Ammon's horn (tissue), 1 donor: ENCODE results near the gene TOM1L2.

ENCODE experiments used
- DNase-seq: peaks from one replicate; pipeline ENCODE4 v3.0.0-alpha.2; 2016; ENCODE audit warnings: low spot score

Gene TOM1L2

DNA sequence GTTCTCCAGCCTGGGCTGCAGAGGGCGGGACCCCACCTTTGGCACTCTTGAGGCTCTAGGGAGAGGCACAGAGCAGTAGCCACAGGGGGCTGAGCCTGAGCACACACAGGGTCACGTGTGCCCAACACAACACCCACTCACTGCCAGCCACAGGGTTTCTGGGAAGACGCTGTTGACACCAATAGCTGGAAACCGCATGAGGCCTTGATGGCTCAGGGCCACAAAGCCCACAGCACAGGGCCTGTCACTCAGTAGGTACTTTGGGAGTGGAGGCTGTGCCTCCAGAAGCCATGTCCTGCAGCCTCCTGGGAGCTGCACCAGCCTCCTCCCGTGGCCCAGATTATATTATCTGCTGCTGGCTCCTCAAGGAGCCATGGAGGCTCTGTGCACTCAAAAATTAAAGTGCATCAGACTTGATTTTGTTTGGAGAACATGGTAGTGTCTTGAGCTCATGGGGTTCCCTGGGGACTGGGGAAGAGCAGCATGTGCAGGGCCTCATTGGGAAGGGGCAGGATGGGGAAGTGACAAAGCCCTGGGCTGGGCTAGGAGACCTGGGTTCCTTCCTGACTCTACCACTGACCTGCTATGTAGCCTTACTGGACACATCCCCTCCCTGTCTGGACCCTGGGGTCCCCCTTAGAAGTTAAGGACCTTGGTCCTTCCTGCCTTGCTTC lies 122.9 kb downstream of the TOM1L2 start:
- peak; percentile 85 for DNase-seq

- no peak for DNase-seq
Measured at GRCh38 chr17:17848311-17849082, 123.7 kb downstream of the TOM1L2 start.

GRCh38 chr17:17847726-17848125 lies 124.5 kb downstream of the TOM1L2 start:
- DNase-seq: no peak

- no peak for DNase-seq
Measured at GRCh38 chr17:17847118-17847689, 125.0 kb downstream of the TOM1L2 start.

GRCh38 chr17:17846645-17847044 lies 125.6 kb downstream of the TOM1L2 start:
- DNase-seq: no peak

DNA sequence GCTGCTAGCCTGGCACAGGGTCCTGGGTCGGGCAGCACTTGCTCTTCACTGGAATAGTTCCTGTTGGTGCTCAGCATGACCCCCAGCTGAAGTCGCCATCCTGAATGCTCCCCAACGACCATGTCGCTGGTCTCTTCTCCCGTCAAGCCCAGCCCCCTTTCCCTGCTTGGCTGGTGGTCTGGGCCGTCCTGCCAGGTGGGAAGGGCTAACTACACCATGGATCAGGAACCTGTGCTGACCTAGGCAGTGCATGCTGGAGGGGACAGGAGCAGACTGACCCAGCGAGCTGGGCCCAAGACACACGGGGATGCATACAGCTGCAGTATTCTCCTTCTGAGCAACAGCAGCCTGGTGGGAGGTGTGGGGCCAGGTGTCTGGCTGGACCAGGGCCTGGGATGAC lies 126.2 kb downstream of the TOM1L2 start:
- DNase-seq: no peak

- DNase-seq: no peak
Measured at GRCh38 chr17:17845046-17845775, 127.0 kb downstream of the TOM1L2 start.

DNA sequence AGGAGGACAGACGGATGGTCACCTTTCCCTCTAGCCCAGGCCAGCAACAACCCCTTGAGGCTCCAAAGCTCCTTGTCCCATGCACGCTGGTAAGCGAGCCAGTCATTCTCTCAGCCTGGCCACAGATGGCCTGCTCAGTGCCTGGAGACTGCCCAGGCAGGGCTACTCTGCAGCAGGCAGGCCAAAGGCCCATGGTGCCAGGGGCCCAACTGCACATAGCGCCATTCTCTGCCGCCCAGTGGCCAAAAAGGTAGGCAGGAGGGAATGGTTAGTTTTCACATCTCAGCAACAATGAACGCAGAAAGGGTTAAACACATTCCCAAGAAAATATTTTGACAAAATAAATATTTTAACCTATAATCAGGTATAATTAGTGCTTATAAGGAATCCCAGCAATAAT lies 127.7 kb downstream of the TOM1L2 start:
- DNase-seq: peak; percentile 74

- DNase-seq: no peak
Measured at GRCh38 chr17:17844079-17844478, 128.1 kb downstream of the TOM1L2 start.

- no peak for DNase-seq
Measured at GRCh38 chr17:17843096-17843495, 129.1 kb downstream of the TOM1L2 start.

DNA sequence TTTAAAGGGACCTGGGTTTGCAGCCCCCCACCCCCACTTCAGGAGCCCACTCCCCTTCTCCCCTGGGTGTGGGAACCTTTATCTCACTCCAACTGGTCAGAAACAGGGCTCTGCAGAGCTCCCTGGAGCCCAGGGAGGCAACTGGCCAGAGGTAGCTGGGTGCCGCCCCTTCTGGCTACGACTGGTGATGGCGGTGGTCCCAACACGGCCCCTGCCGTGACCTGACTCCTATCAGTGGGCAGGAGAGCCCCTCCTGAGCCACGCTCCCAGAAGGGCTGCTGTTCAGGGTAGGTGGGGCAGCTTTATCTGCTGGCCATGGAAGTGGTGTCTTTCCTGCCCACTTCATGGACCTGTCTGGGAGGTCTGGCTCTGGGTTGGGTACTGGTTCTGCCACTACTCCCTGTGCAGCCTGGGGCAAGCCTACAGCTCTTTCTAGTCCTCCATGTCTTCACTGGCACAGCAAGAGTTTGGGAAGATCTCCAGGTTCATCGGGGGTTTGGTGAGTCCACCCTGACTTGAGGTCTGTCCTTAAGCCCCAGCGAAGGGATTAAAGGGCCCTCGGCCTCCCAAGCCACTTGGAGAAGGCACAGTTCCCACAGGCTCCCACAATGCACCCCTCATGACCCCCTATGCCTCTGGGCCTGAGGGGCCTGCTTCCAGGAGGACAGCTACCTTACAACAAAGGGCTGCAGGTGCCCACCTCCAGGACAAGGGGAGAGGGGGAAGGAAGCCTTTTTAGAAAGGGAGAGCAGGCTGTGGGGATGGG lies 129.9 kb downstream of the TOM1L2 start:
- DNase-seq: no peak

GRCh38 chr17:17841601-17842025 lies 130.6 kb downstream of the TOM1L2 start:
- no peak for DNase-seq

DNA sequence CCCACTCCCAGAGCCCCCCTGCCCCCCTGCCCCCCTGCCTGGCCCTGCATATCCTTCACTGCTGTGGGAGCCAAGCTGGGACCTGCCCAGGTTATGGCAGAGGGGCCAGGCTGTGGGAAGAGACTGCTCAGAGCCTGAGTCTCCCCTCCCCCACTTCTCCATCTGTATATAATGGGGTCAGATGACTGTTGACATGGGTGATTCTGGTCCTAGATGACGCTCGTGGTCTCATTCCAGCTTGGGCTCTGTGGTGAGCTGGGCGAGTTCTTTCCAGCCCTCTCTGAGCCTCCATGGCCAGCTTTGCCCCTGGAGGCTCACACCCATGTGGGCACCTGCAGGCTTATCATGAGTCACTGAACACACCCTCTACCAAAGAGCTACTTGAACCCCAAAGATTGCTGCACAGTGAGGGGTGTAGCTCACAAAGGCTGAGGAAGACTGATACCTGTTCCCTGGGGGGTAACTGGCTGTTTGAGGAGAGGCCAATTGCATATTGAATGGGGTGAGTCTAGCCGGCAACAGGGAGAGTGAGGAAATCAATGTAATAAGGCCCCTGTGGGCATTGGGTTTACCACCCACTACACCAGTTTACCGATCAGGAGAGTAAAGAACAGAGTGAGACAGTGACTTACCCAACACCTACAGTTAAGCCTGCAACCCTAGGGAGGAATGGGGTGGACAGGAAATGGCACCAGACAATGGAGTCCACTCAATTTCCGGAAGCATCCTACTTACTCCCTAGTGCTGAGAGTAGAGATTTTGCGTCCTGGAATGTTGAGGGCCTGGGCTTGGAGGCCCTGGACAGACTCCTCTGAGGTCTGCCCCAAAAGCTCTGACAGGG lies 131.2 kb downstream of the TOM1L2 start:
- peak; percentile 81 for DNase-seq

- peak; percentile 90 for DNase-seq
Measured at GRCh38 chr17:17839791-17840707, 132.2 kb downstream of the TOM1L2 start.

GRCh38 chr17:17837966-17838962 lies 133.9 kb downstream of the TOM1L2 start:
- peak; percentile 72 for DNase-seq

DNA sequence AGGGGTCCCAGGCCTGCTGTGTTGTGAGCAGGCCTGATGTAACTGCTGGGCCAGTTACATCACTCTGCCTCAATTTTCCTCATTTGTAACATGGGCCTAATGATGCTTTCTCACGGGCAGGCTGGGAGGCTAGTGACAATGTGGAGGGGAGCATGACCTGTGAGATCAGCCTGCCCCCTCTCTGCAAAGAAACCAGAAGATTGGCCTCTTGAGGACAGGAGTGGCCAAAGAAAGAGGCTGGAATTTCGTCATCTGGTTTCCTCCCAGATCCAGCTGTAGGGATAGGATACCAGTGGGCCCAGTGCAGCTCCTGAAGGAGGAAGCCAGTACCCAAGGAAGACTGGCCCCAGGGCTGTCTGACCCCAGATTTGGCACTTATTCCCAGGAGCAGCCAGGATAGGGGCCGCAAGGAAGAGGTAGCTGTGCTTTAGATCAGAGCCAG lies 134.8 kb downstream of the TOM1L2 start:
- no peak for DNase-seq

GRCh38 chr17:17836818-17837379 lies 135.3 kb downstream of the TOM1L2 start, which contains the start of gene SREBF1:
Gene SREBF1 (minus strand): TSS chr17:17836986. CDS start chr17:17836817, 169 bp downstream.
- DNase-seq: peak; percentile 76
